Brain microvascular endothelial cell (primary cell): ENCODE results near the gene LIMS2.

ENCODE experiments used
- DNase-seq: peaks from one replicate; pipeline ENCODE4 v3.0.0-alpha.2; 2020
- H3K27ac ChIP-seq: fragments of 250-450 bp; sonication (Bioruptor Pico); 2 replicates; pipeline ENCODE4 v1.5.1; 2020; ENCODE audit warnings: mild to moderate bottlenecking, moderate library complexity
- H3K27me3 ChIP-seq: fragments of 250-450 bp; sonication (Bioruptor Pico); replicated peaks from 2 replicates; pipeline ENCODE4 v1.5.1; 2020; ENCODE audit warnings: mild to moderate bottlenecking
- H3K36me3 ChIP-seq: fragments of 250-450 bp; sonication (Bioruptor Pico); replicated peaks from 2 replicates; pipeline ENCODE4 v1.5.1; 2020; ENCODE audit warnings: mild to moderate bottlenecking
- H3K4me3 ChIP-seq: 2 replicates; pipeline ENCODE4 v1.5.1; 2011; ENCODE audit warnings: low read depth, mild to moderate bottlenecking, control low read depth, low read length, moderate library complexity
- CTCF ChIP-seq: IDR thresholded peaks from 2 replicates; pipeline ENCODE4 v1.5.1; 2011; ENCODE audit warnings: low read depth, mild to moderate bottlenecking, moderate library complexity, low read length, control low read depth, inconsistent platforms; ENCODE audit errors: missing control alignments
- in situ Hi-C: cut with HindIII; loops from 2 replicates; pipeline ENCODE4 v1.10.0; 2017; ENCODE audit warnings: low sequenced_read_pairs, low pct_ligation_motif_present

The LIMS2 gene

GRCh38 chr2:127702395-127703009, 27.2 kb upstream of the LIMS2 start:
- peaks cover 6% of the 10 kb centered on the region for H3K36me3 ChIP-seq
- no peak for DNase-seq
- no peaks in the 10 kb centered on the region for H3K27me3 ChIP-seq
- TF ChIP-seq CTCF, result no peak
- in situ Hi-C loops, result no loop called here
- H3K4me3 ChIP-seq, result peak overlapping the region; percentile 75
- peak overlapping the region; percentile 78 for H3K27ac ChIP-seq

DNA sequence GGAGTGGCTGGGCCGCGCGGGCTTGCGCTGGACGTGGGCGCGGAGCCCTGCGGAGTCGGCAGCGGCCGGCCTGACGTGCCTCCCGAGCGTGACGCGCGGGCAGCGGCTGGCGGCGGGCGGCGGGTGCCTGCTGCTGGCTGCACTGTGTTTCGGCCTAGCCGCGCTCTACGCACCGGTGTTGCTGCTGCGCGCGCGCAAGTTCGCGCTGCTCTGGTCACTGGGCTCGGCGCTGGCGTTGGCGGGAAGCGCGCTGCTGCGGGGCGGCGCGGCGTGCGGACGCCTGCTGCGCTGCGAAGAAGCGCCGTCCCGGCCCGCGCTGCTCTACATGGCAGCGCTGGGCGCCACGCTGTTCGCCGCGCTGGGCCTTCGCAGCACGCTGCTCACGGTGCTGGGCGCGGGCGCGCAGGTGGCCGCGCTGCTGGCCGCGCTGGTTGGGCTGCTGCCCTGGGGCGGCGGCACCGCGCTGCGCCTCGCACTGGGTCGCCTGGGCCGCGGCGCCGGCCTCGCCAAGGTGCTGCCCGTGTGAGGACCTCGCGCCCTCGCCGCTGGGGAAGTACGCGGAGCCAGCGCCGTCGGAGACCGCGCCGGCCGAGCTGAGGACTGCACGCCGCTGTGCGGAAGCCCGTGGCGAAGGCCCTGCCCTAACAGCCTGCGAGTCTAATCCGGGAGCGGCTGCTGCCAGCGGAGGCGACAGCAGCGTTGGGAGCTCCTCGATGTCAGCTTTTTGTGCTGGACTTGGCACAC, 26.5 kb upstream of the LIMS2 start:
- H3K4me3 ChIP-seq, result peak overlapping the region; percentile 75
- in situ Hi-C loops, result no loop called here
- peaks cover 3% of the 10 kb centered on the region for H3K36me3 ChIP-seq
- no peaks in the 10 kb centered on the region for H3K27me3 ChIP-seq
- H3K27ac ChIP-seq, result peak overlapping the region; percentile 78
- TF ChIP-seq CTCF, result peak; percentile 28
- peak; percentile 49 for DNase-seq

DNA sequence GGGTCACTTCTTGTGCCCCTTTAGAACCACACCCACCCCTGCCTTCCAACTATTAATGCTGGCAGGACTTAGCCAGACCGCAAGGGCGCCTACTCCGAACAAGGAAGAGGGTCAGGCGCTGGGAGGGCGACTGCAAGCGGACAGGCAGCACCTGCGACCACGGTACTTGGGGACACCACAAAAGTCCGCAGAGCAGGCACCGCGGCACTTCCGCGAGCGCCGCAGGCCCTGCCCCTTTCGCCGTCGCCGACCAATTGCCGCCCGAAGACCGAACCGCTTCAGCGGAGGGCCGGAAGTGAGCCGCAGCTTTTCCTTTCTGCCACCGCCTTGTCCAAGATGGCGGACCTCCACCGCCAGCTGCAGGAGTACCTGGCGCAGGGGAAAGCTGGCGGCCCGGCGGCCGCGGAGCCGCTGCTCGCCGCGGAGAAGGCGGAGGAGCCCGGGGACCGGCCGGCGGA, 25.9 kb upstream of the LIMS2 start, which contains the start of gene SFT2D3:
SFT2D3 (plus strand) TSS at position 305 of the 458 bp plus-strand sequence; CDS start at position 337, 32 bp downstream.
- peak; percentile 85 for DNase-seq
- no peak for TF ChIP-seq CTCF
- peak within 1 kb of the TSS; percentile 75 for H3K4me3 ChIP-seq

GRCh38 chr2:127700527-127701192, 25.3 kb upstream of the LIMS2 start:
- Histone ChIP-seq H3K4me3 (peak overlapping the region; percentile 75), H3K36me3 (no peaks in the 10 kb centered on the region), H3K27ac (peak overlapping the region; percentile 78), H3K27me3 (no peaks in the 10 kb centered on the region)
- no peak for DNase-seq
- in situ Hi-C loops, result no loop called here
- TF ChIP-seq CTCF, result no peak

More for the DNA sequence above, 25.9 kb upstream of the LIMS2 start, which contains the start of gene SFT2D3:
- Histone ChIP-seq H3K27ac (peak within 1 kb of the TSS; percentile 78), H3K36me3 (peaks cover 1% of the 10 kb centered on the region), H3K27me3 (no peaks in the 10 kb centered on the region)
- in situ Hi-C loops, result no loop called here

DNA sequence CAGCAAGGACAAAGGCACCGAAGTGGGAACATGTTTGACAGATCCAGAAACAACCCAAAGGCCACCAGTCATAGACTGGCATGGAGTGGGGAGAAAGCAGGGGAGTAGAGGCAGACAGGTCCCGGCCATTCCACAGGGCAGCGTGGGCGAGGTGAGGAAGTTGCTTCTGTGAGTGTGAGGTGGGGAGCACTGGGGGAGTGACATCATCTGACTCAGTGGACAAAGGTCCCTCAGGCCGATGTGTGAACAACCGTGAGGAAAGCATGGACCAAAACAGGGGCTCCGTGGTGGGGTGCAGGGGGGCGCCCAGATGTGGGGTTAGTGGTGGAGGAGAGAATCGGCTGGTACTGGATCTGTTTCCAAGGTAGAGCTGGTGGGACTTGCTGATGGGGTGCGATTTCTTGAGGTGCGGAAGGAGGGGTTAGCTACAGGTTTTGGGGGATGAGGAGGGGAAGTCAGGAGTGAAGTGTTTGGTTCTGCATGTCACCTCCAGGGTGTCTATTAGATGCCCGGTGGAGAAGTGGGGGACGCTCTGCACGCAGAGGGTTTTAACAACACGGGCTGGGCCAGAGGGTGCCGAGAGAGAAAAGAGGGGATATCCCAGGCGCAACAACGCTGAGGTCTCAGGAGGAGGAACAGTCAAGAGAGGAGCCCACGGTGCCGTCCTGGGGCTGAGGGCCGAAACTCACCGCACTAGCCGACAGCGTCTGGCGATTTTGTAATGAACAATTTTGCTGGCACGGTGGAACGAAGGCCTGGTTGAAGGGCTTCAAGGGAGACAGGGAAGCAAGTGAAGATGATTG, 23.4 kb upstream of the LIMS2 start:
- in situ Hi-C loops, result no loop called here
- H3K27me3 ChIP-seq, result no peaks in the 10 kb centered on the region
- TF ChIP-seq CTCF, result no peak
- H3K36me3 ChIP-seq, result no peaks in the 10 kb centered on the region
- H3K27ac ChIP-seq, result no peak overlapping the region
- no peak overlapping the region for H3K4me3 ChIP-seq
- no peak for DNase-seq
